HEK293T (cell line): ENCODE data around the gene PRKG2.

Source experiments
- ELF4 ChIP-seq: fragments of 450-650 bp; IDR thresholded peaks from 2 replicates; pipeline ENCODE4 v1.6.1; 2017; ENCODE audit warnings: antibody characterized with exemption
- FOXK2 ChIP-seq: fragments of 450-650 bp; IDR thresholded peaks from 2 replicates; pipeline ENCODE4 v1.6.1; 2016; ENCODE audit warnings: mild to moderate bottlenecking
- FOXM1 ChIP-seq: fragments of 450-650 bp; IDR thresholded peaks from 2 replicates; pipeline ENCODE4 v1.6.1; 2017; ENCODE audit warnings: mild to moderate bottlenecking, borderline replicate concordance
- SP1 ChIP-seq: fragments of 450-650 bp; IDR thresholded peaks from 2 replicates; pipeline ENCODE4 v1.6.1; 2017
- SUZ12 ChIP-seq: fragments of 450-650 bp; IDR thresholded peaks from 2 replicates; pipeline ENCODE4 v1.6.1; 2016; ENCODE audit warnings: mild to moderate bottlenecking

- TF ChIP-seq FOXK2 (no peak), ELF4 (no peak), SP1 (no peak), SUZ12 (no peak), FOXM1 (no peak)
Observed at GRCh38 chr4:81102107-81102506, 112.9 kb downstream of the PRKG2 start.
